K562 (cell line): ENCODE data around the gene ANAPC16. TPM values are rescaled to one million over a fixed set of nuclear protein-coding genes. Genes with fewer than 3 reads are reported as not detected.
A peak's percentile ranks its signal among the peaks of the same experiment; 100 is the strongest.

Experiments
- ATAC-seq: fragments of 200-7000 bp; cut with Tn5 transposase; 3 replicates; pipeline ENCODE4 v1.9.1; 2020; ENCODE audit warnings: moderate library complexity
- BruUV-seq: library from RNA; stranded (reverse); fragments of 400-500 nt; replicated peaks from 2 replicates; lab custom pipeline; 2021; lab: Mats Ljungman, UMichigan
- CTCF ChIA-PET: fragments of 300-600 bp; formaldehyde crosslinking; extraction: SDS; loops from one replicate; lab custom pipeline; 2021; ENCODE audit warnings: low intra/inter-chr PET ratio; lab: Yijun Ruan, JAX
- POLR2A ChIA-PET: fragments of 300-600, 350-650 bp; sonication (Branson Sonifier 250); formaldehyde crosslinking; extraction: SDS; loops from one replicate; lab custom pipeline; 2021; ENCODE audit warnings: antibody characterized with exemption, inconsistent platforms; lab: Yijun Ruan, JAX
- DNase-seq, 4 experiments: peaks; one replicate each; pipeline versions ENCODE4 v3.0.0 to v3.0.0-alpha.2; 2011 to 2018; ENCODE audit warnings: low spot score in 3 of 4, mixed read lengths in 3 of 4; ENCODE audit errors: extremely low read depth in 1 of 4
- FAIRE-seq: peaks from 2 replicates; lab custom pipeline; 2011; peaks lifted over from hg19 to GRCh38; lab: Jason Lieb, UNC
- H2AFZ ChIP-seq: 2 replicates; pipeline ENCODE4 v1.6.0; 2011; ENCODE audit warnings: low read depth, low read length, control low read depth, inconsistent platforms
- H3K27ac ChIP-seq: fragments of 200-600 bp; 3 replicates; pipeline ENCODE4 v1.8.0; 2011; ENCODE audit warnings: low read depth, mild to moderate bottlenecking, control low read depth, inconsistent platforms, low read length, moderate library complexity, mixed read lengths; ENCODE audit errors: extremely low read depth
- H3K27me3 ChIP-seq, 2 experiments: fragments of 300-600 bp in 1 of 2; 2 replicates in 1 of 2; 3 replicates in 1 of 2; pipeline versions ENCODE4 v1.6.0 to v1.8.0; 2011; ENCODE audit warnings: inconsistent platforms in 2 of 2, low read length in 2 of 2, mild to moderate bottlenecking in 1 of 2, mixed read lengths in 1 of 2, moderate library complexity in 1 of 2; ENCODE audit not compliant: control insufficient read depth in 2 of 2, insufficient read depth in 2 of 2
- H3K36me3 ChIP-seq: fragments of 300-600 bp; 3 replicates; pipeline ENCODE4 v1.8.0; 2011; ENCODE audit warnings: mild to moderate bottlenecking, low read length, inconsistent platforms; ENCODE audit not compliant: control insufficient read depth, insufficient read depth
- H3K4me1 ChIP-seq, 2 experiments: fragments of 200-600 bp in 1 of 2; replicated peaks in 1 of 2; 2 replicates in 1 of 2; 3 replicates in 1 of 2; pipeline versions ENCODE4 v1.5.1 to v1.8.0; 2011; ENCODE audit warnings: inconsistent platforms in 2 of 2, low read length in 2 of 2, mild to moderate bottlenecking in 1 of 2, mixed read lengths in 1 of 2, moderate library complexity in 1 of 2; ENCODE audit not compliant: control insufficient read depth in 2 of 2, insufficient read depth in 2 of 2
- H3K4me2 ChIP-seq: 2 replicates; pipeline ENCODE4 v1.6.1; 2011; ENCODE audit warnings: low read length, control low read depth, inconsistent platforms, mixed read lengths; ENCODE audit not compliant: insufficient read depth
- H3K4me3 ChIP-seq: fragments of 200-600 bp; sonication (generic), shearing (Covaris generic); 2 replicates; pipeline ENCODE4 v1.5.1; 2016; ENCODE audit warnings: control low read depth, inconsistent platforms
- H3K79me2 ChIP-seq: fragments of 200-600 bp; 3 replicates; pipeline ENCODE4 v1.8.0; 2011; ENCODE audit warnings: low read length, inconsistent platforms; ENCODE audit not compliant: control insufficient read depth, insufficient read depth
- H3K9ac ChIP-seq, 2 experiments: 2 replicates each; pipeline versions ENCODE4 v1.6.0 to v1.6.1; 2011; ENCODE audit warnings: low read depth in 2 of 2, low read length in 2 of 2, control low read depth in 1 of 2, inconsistent platforms in 1 of 2, mild to moderate bottlenecking in 1 of 2, mixed read lengths in 1 of 2; ENCODE audit not compliant: insufficient read depth in 1 of 2
- H3K9me1 ChIP-seq: one replicate; pipeline ENCODE4 v1.6.0; 2011; ENCODE audit warnings: inconsistent platforms, mild to moderate bottlenecking, low read length, moderate library complexity; ENCODE audit not compliant: control insufficient read depth, insufficient read depth
- H3K9me3 ChIP-seq: replicated peaks from 2 replicates; pipeline ENCODE4 v1.5.1; 2011; ENCODE audit warnings: low read depth, low read length, inconsistent platforms; ENCODE audit not compliant: control insufficient read depth, insufficient read depth
- H4K20me1 ChIP-seq: replicated peaks from 2 replicates; pipeline ENCODE4 v1.6.1; 2011; ENCODE audit warnings: low read length, inconsistent platforms, mixed read lengths; ENCODE audit not compliant: control insufficient read depth, insufficient read depth
- MAZ ChIP-seq, 2 experiments: fragments of 450-650 bp in 1 of 2; sonication (generic) in 1 of 2; formaldehyde crosslinking; IDR thresholded peaks in 1 of 2; conservative IDR thresholded peaks in 1 of 2; 2 replicates each; pipeline versions ENCODE4 v1.4.0 to v1.5.0; 2020; ENCODE audit warnings: mild to moderate bottlenecking in 1 of 2, missing genetic modification reagents in 1 of 2
- SPI1 ChIP-seq: IDR thresholded peaks from 2 replicates; pipeline ENCODE4 v1.6.1; 2011; ENCODE audit warnings: low read depth, low read length, control low read depth, borderline replicate concordance
- ZFPM2 ChIP-seq: fragments of 250-450 bp; sonication (Bioruptor Pico); IDR thresholded peaks from 2 replicates; pipeline ENCODE4 v1.5.1; 2022; ENCODE audit warnings: mild to moderate bottlenecking
- ZNF316 ChIP-seq: fragments of 450-650 bp; IDR thresholded peaks from 2 replicates; pipeline ENCODE4 v1.6.1; 2016
- ZNF408 ChIP-seq: fragments of 250-450 bp; sonication (Bioruptor Pico); IDR thresholded peaks from 2 replicates; pipeline ENCODE4 v1.4.0; 2020; ENCODE audit warnings: low read depth, mild to moderate bottlenecking, moderate library complexity
- ZNF57 ChIP-seq: fragments of 450-650 bp; formaldehyde crosslinking; IDR thresholded peaks from 2 replicates; pipeline ENCODE4 v1.4.0; 2020; ENCODE audit warnings: mild to moderate bottlenecking, moderate library complexity
- WGBS: fragments of 100-300 bp; shearing (Covaris generic); methylation state at CpG from one replicate; pipeline ENCODE4 v1.1.6; 2016; ENCODE audit warnings: low coverage, mixed read lengths; ENCODE audit not compliant: insufficient coverage; ENCODE audit errors: missing lambda C conversion rate; 5-methylcytosine and 5-hydroxymethylcytosine counted together
- in situ Hi-C: fragments of 300-500 bp; cut with MboI; formaldehyde crosslinking; loops from 4 replicates; pipeline ENCODE4 v1.15.0; 2018; ENCODE audit warnings: inconsistent platforms, mixed read lengths
- intact Hi-C: fragments of 100-400 bp; cut with micrococcal nuclease; formaldehyde crosslinking; loops from 2 replicates; pipeline ENCODE4 v1.14.2; 2022
- polyA plus RNA-seq, 8 experiments: library from polyadenylated mRNA; depleted of rRNA in 4 of 8; stranded (reverse) in 5 of 8; unstranded in 3 of 8; fragments of >200 nt; fragmentation: Nextera tagmentation in 2 of 8; fragmentation: Illumina TruSeq in 1 of 8; extraction: Ambion mirVana in 2 of 8; extraction: Trizol in 1 of 8; gene quantifications; 2 replicates each; pipeline versions ENCODE4 v1.2.1 to v1.2.3, GENCODE V29; 2011 to 2014; ENCODE audit warnings: inconsistent platforms in 1 of 8, missing spikeins in 1 of 8
- total RNA-seq, 7 experiments: library from RNA; depleted of rRNA in 6 of 7; stranded (reverse); fragments of >200 nt in 6 of 7; fragmentation: Illumina TruSeq in 2 of 7; extraction: Trizol in 2 of 7; gene quantifications; 2 replicates each; pipeline versions ENCODE4 v1.2.1 to v1.2.3, GENCODE V29; 2011 to 2021; ENCODE audit warnings: low replicate concordance in 1 of 7

The ANAPC16 gene
- total and polyA plus RNA-seq, 9 of the 15 experiments (the other 6 are each of a cell fraction or from before 2014, with no cell fraction given), result 42.6 to 208 (median 108) TPM

- Histone ChIP-seq H3K4me3 (no peak overlapping the region), H3K9me1 (no peaks in the 10 kb centered on the region), H3K9ac (peak overlapping the region; percentile 8 to 38; a peak in 2 of 4 replicates), H3K36me3 (peaks cover 26% of the 10 kb centered on the region), H4K20me1 (no peaks in the 10 kb centered on the region), H3K4me2 (no peak overlapping the region), H3K9me3 (no peaks in the 10 kb centered on the region), H3K79me2 (peaks cover 65% of the 10 kb centered on the region), H3K27me3 (no peaks in the 10 kb centered on the region), H2AFZ (no peak overlapping the region), H3K27ac (no peak overlapping the region), H3K4me1 (peaks cover 15 to 31% of the 10 kb centered on the region in 2 experiments; a peak in 4 of 5 replicates)
- POLR2A ChIA-PET, result interaction anchor here (0.5 to 9.2 kb wide), 7 partner anchors 10 to 575 kb away, joined by 3 to 70 read pairs (median 4); partner anchors contain the start of gene DDIT4
- FAIRE-seq (no peak), DNase-seq (no peak), ATAC-seq (no peak)
- TF ChIP-seq ZNF57 (CRISPR knock-in tag) (no peak), SPI1 (peak; percentile 47; the same call in 1 of the 2 replicates), ZNF316 (peak; percentile 29; the same call in 1 of the 2 replicates), ZNF408 (CRISPR knock-in tag) (no peak), ZFPM2 (CRISPR knock-in tag) (no peak), MAZ (CRISPR knock-in tag; conservative IDR thresholded peaks at IDR 0.05 in 1 of 2, IDR thresholded peaks at IDR 0.05 in 1 of 2) (0 out of 4 replicates have a peak, but pooled peaks of 1 of the 2 experiments have one; percentile 20)
- CTCF ChIA-PET, result no interaction called here
- WGBS, result 77% methylated on average over 6 of the region's 6 CpGs
- no TSS peak for BruUV-seq
- in situ Hi-C loops, result no loop called here
- intact Hi-C loops, result no loop called here
Measured at GRCh38 chr10:72219235-72219814, 3.5 kb downstream of the ANAPC16 start.
